K562 (cell line): ENCODE results near the gene ALDH16A1. TPM values are rescaled to one million over a fixed set of nuclear protein-coding genes. Genes with fewer than 3 reads are reported as not detected.

Source experiments
- ARID2 ChIP-seq: fragments of 450-650 bp; IDR thresholded peaks from 2 replicates; pipeline ENCODE4 v1.6.1; 2017; ENCODE audit warnings: antibody characterized with exemption, mild to moderate bottlenecking
- CBX8 ChIP-seq: fragments of 200-600 bp; sonication (generic); IDR thresholded peaks from 2 replicates; pipeline ENCODE4 v1.6.1; 2012; ENCODE audit warnings: borderline replicate concordance, mixed run types, low read depth, mild to moderate bottlenecking, moderate library complexity, mixed read lengths, low read length, control low read depth, inconsistent platforms; ENCODE audit not compliant: poor library complexity, severe bottlenecking; ENCODE audit errors: extremely low read depth
- CHCHD3 ChIP-seq: fragments of 250-450 bp; sonication (Bioruptor Pico); IDR thresholded peaks from 2 replicates; pipeline ENCODE4 v2.1.2; 2022; ENCODE audit warnings: mild to moderate bottlenecking
- ESRRB ChIP-seq: fragments of 250-450 bp; sonication (Bioruptor Pico); IDR thresholded peaks from 2 replicates; pipeline ENCODE4 v1.5.0; 2020; ENCODE audit warnings: mild to moderate bottlenecking, moderate library complexity, borderline replicate concordance
- HMGN3 ChIP-seq: IDR thresholded peaks from 2 replicates; pipeline ENCODE4 v1.6.1; 2011; ENCODE audit warnings: borderline replicate concordance, low read depth, mild to moderate bottlenecking, mixed read lengths, low read length; ENCODE audit not compliant: insufficient read length; ENCODE audit errors: extremely low read depth
- KDM1A ChIP-seq, 2 experiments: fragments of 450-650 bp; IDR thresholded peaks; 2 replicates each; pipeline ENCODE4 v1.6.1; 2016; ENCODE audit warnings: mild to moderate bottlenecking in 2 of 2
- NCOA6 ChIP-seq: fragments of 450-650 bp; IDR thresholded peaks from 2 replicates; pipeline ENCODE4 v1.6.1; 2017; ENCODE audit warnings: mild to moderate bottlenecking
- PHF20 ChIP-seq: fragments of 450-650 bp; IDR thresholded peaks from 2 replicates; pipeline ENCODE4 v1.6.1; 2018; ENCODE audit not compliant: partially characterized antibody
- PML ChIP-seq: IDR thresholded peaks from 2 replicates; pipeline ENCODE4 v1.6.1; 2012; ENCODE audit warnings: low read length, inconsistent platforms
- POLR2H ChIP-seq: IDR thresholded peaks from 2 replicates; pipeline ENCODE4 v1.6.1; 2016; ENCODE audit warnings: missing genetic modification characterization, low read depth, mild to moderate bottlenecking, control low read depth, missing compliant biosample characterization, moderate library complexity
- SRSF7 ChIP-seq: fragments of 200-400 bp; formaldehyde crosslinking; optimal IDR thresholded peaks from 2 replicates; pipeline ENCODE3; 2017; ENCODE audit warnings: mild to moderate bottlenecking, low read depth, low read length
- TRIM24 ChIP-seq, 2 experiments: fragments of 450-650 bp; IDR thresholded peaks; 2 replicates each; pipeline ENCODE4 v1.6.1; 2016
- YY1 ChIP-seq, 3 experiments: IDR thresholded peaks; 2 replicates each; pipeline ENCODE4 v1.6.1; 2011; ENCODE audit warnings: low read length in 2 of 3, mild to moderate bottlenecking in 2 of 3, moderate library complexity in 2 of 3, borderline replicate concordance in 1 of 3, control low read depth in 1 of 3, low read depth in 1 of 3; ENCODE audit not compliant: insufficient read depth in 3 of 3, insufficient replicate concordance in 2 of 3, control insufficient read depth in 1 of 3, insufficient read length in 1 of 3; ENCODE audit errors: extremely low read depth in 1 of 3
- ZNF232 ChIP-seq: sonication (generic); formaldehyde crosslinking; IDR thresholded peaks from 2 replicates; pipeline ENCODE4 v1.8.0; 2022; ENCODE audit warnings: mild to moderate bottlenecking, missing genetic modification reagents
- ZNF507 ChIP-seq: conservative IDR thresholded peaks from 2 replicates; pipeline ENCODE4 v1.6.1; 2017; ENCODE audit warnings: missing genetic modification characterization, missing compliant biosample characterization
- polyA plus RNA-seq, 8 experiments: library from polyadenylated mRNA; depleted of rRNA in 4 of 8; stranded (reverse) in 5 of 8; unstranded in 3 of 8; fragments of >200 nt; fragmentation: Nextera tagmentation in 2 of 8; fragmentation: Illumina TruSeq in 1 of 8; extraction: Ambion mirVana in 2 of 8; extraction: Trizol in 1 of 8; gene quantifications; 2 replicates each; pipeline versions ENCODE4 v1.2.1 to v1.2.3, GENCODE V29; 2011 to 2014; ENCODE audit warnings: inconsistent platforms in 1 of 8, missing spikeins in 1 of 8
- total RNA-seq, 7 experiments: library from RNA; depleted of rRNA in 6 of 7; stranded (reverse); fragments of >200 nt in 6 of 7; fragmentation: Illumina TruSeq in 2 of 7; extraction: Trizol in 2 of 7; gene quantifications; 2 replicates each; pipeline versions ENCODE4 v1.2.1 to v1.2.3, GENCODE V29; 2011 to 2021; ENCODE audit warnings: low replicate concordance in 1 of 7
- TF ChIP-seq, protein P1 (sequence below), 2 experiments: IDR thresholded peaks in 1 of 2; conservative IDR thresholded peaks in 1 of 2; 2 replicates each; pipeline ENCODE4 v1.6.1; 2016; ENCODE audit warnings: low read depth in 2 of 2, mild to moderate bottlenecking in 1 of 2, missing compliant biosample characterization in 1 of 2, missing genetic modification characterization in 1 of 2, moderate library complexity in 1 of 2
- TF ChIP-seq, protein P2 (sequence below): fragments of 250-450 bp; sonication (Bioruptor Pico); IDR thresholded peaks from 2 replicates; pipeline ENCODE4 v1.5.0; 2021
- TF ChIP-seq, protein P3 (sequence below), 2 experiments: IDR thresholded peaks; 2 replicates each; pipeline ENCODE4 v1.6.1; 2011; ENCODE audit warnings: borderline replicate concordance in 1 of 2, control low read depth in 1 of 2, low read depth in 1 of 2, low read length in 1 of 2, mild to moderate bottlenecking in 1 of 2, mixed read lengths in 1 of 2, moderate library complexity in 1 of 2; ENCODE audit not compliant: insufficient read depth in 1 of 2, insufficient read length in 1 of 2, poor library complexity in 1 of 2, severe bottlenecking in 1 of 2; ENCODE audit errors: extremely low read depth in 1 of 2

The ALDH16A1 gene
- total and polyA plus RNA-seq, 9 of the 15 experiments (the other 6 are each of a cell fraction or from before 2014, with no cell fraction given): 2.2 to 52.2 (median 7.6) TPM

DNA sequence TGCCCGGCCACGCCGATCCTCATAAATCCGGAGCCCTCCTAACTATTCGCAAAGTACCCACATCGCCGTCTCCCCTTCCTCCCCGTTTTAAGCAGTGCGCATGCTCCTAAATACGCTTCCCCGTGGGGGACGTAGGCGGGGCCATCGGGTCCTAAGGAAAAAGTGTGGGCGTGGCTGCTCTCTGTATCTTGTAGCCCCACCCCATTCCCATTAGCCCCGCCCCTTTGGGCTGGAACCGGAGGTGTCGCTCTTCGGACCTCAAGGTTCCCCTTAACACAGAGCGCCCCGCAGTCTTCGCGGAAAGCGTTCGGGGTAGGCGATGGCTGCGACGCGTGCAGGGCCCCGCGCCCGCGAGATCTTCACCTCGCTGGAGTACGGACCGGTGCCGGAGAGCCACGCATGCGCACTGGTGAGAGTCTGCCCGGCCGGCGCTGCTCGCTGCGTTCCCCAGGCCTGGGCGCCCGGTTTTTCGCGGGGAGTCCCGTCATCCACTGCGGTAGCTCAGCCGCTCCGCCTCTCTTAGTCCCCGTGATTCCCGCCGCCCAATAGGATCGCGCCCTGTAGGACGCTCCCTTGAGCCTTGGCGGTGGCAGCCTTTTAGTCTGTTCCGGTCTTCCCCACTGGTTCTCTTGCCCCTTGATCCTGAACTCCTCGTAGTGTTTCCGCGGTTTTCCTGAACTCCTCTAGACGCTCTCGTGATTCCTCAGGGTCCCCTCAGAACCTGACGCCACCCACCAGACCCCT is at the start of gene ALDH16A1 (continued):
- TF ChIP-seq, protein P1, sequence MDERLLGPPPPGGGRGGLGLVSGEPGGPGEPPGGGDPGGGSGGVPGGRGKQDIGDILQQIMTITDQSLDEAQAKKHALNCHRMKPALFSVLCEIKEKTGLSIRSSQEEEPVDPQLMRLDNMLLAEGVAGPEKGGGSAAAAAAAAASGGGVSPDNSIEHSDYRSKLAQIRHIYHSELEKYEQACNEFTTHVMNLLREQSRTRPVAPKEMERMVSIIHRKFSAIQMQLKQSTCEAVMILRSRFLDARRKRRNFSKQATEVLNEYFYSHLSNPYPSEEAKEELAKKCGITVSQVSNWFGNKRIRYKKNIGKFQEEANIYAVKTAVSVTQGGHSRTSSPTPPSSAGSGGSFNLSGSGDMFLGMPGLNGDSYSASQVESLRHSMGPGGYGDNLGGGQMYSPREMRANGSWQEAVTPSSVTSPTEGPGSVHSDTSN (CRISPR knock-in tag; IDR thresholded peaks at IDR 0.05; ENCODE audit: low read depth): no peak
- TF ChIP-seq, protein P1 (tag; conservative IDR thresholded peaks at IDR 0.05; ENCODE audit: low read depth): no peak
- TF ChIP-seq ESRRB (CRISPR knock-in tag) (no peak), NCOA6 (no peak), YY1 (IDR thresholded peaks at IDR 0.05; ENCODE audit: borderline replicate concordance in 1 of 3, control insufficient read depth in 1 of 3, extremely low read depth in 1 of 3, insufficient read depth in 3 of 3, insufficient read length in 1 of 3, insufficient replicate concordance in 2 of 3, low read depth in 1 of 3, low read length in 2 of 3) (peak in 2 of 3 experiments; percentile 28 to 64), HMGN3 (peak; percentile 73), KDM1A (IDR thresholded peaks at IDR 0.05) (no peak), ZNF507 (tag) (no peak), PHF20 (peak; percentile 84), PML (peak; percentile 94), CBX8 (no peak), CHCHD3 (CRISPR knock-in tag) (no peak), TRIM24 (IDR thresholded peaks at IDR 0.05) (no peak), POLR2H (tag) (peak; percentile 97), SRSF7 (no peak), ARID2 (no peak), ZNF232 (CRISPR knock-in tag) (no peak)
- TF ChIP-seq, protein P2, sequence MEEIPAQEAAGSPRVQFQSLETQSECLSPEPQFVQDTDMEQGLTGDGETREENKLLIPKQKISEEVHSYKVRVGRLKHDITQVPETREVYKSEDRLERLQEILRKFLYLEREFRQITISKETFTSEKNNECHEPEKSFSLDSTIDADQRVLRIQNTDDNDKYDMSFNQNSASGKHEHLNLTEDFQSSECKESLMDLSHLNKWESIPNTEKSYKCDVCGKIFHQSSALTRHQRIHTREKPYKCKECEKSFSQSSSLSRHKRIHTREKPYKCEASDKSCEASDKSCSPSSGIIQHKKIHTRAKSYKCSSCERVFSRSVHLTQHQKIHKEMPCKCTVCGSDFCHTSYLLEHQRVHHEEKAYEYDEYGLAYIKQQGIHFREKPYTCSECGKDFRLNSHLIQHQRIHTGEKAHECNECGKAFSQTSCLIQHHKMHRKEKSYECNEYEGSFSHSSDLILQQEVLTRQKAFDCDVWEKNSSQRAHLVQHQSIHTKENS (CRISPR knock-in tag): no peak
- TF ChIP-seq, protein P3, sequence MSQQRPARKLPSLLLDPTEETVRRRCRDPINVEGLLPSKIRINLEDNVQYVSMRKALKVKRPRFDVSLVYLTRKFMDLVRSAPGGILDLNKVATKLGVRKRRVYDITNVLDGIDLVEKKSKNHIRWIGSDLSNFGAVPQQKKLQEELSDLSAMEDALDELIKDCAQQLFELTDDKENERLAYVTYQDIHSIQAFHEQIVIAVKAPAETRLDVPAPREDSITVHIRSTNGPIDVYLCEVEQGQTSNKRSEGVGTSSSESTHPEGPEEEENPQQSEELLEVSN (IDR thresholded peaks at IDR 0.05; ENCODE audit: borderline replicate concordance in 1 of 2, extremely low read depth in 1 of 2, insufficient read depth in 1 of 2, insufficient read length in 1 of 2, low read depth in 1 of 2, low read length in 1 of 2, poor library complexity in 1 of 2, severe bottlenecking in 1 of 2): peak; percentile 75 to 81
